ENCODE data around the gene GPR84. TPM values are rescaled to one million over a fixed set of nuclear protein-coding genes. Genes with fewer than 3 reads are reported as not detected.
A peak's percentile ranks its signal among the peaks of the same experiment; 100 is the strongest.

GPR84 gene
- total and polyA plus RNA-seq, 9 of the 15 experiments (the other 6 are each of a cell fraction or from before 2014, with no cell fraction given): 0.07 to 0.18 (median 0.11) TPM; not detected in 5

GRCh38 chr12:54324617-54325441, 39.5 kb downstream of the GPR84 start, which contains the start of gene COPZ1 (continued):
- no peak for TF ChIP-seq ELK1 (CRISPR knock-in tag; IDR thresholded peaks at IDR 0.05)
- no peak for TF ChIP-seq ETS2 (tag; IDR thresholded peaks at IDR 0.05; ENCODE audit: borderline replicate concordance, poor library complexity, severe bottlenecking)
- peak; percentile 14 to 44; a peak in 1 of 4 replicates for TF ChIP-seq SRF (CRISPR knock-in tag; IDR thresholded peaks at IDR 0.05)
- peak; percentile 66 for TF ChIP-seq HMBOX1 (IDR thresholded peaks at IDR 0.05)
- no peak for TF ChIP-seq PATZ1 (CRISPR knock-in tag; IDR thresholded peaks at IDR 0.05; ENCODE audit: borderline replicate concordance)
- no peak for TF ChIP-seq DDX20 (tag; IDR thresholded peaks at IDR 0.05; ENCODE audit: low read depth)
- TF ChIP-seq, protein P1, sequence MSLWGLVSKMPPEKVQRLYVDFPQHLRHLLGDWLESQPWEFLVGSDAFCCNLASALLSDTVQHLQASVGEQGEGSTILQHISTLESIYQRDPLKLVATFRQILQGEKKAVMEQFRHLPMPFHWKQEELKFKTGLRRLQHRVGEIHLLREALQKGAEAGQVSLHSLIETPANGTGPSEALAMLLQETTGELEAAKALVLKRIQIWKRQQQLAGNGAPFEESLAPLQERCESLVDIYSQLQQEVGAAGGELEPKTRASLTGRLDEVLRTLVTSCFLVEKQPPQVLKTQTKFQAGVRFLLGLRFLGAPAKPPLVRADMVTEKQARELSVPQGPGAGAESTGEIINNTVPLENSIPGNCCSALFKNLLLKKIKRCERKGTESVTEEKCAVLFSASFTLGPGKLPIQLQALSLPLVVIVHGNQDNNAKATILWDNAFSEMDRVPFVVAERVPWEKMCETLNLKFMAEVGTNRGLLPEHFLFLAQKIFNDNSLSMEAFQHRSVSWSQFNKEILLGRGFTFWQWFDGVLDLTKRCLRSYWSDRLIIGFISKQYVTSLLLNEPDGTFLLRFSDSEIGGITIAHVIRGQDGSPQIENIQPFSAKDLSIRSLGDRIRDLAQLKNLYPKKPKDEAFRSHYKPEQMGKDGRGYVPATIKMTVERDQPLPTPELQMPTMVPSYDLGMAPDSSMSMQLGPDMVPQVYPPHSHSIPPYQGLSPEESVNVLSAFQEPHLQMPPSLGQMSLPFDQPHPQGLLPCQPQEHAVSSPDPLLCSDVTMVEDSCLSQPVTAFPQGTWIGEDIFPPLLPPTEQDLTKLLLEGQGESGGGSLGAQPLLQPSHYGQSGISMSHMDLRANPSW (CRISPR knock-in tag; IDR thresholded peaks at IDR 0.05): peak; percentile 27; the same call in 1 of the 2 replicates
- no peak for TF ChIP-seq SFPQ (IDR thresholded peaks at IDR 0.05; ENCODE audit: low read depth, low read length)
- TF ChIP-seq NR1H2 (CRISPR knock-in tag; IDR thresholded peaks at IDR 0.05): no peak
- no peak for TF ChIP-seq EHMT2 (IDR thresholded peaks at IDR 0.05)
- TF ChIP-seq PML (IDR thresholded peaks at IDR 0.05; ENCODE audit: low read length): peak; percentile 72; the same call in 1 of the 2 replicates
- no peak for TF ChIP-seq JUNB (CRISPR knock-in tag; conservative IDR thresholded peaks at IDR 0.05)
- TF ChIP-seq HIVEP1 (CRISPR knock-in tag; IDR thresholded peaks at IDR 0.05): 0 out of 2 replicates have a peak, but pooled peaks have one; percentile 62
- TF ChIP-seq FOXA3 (CRISPR knock-in tag; conservative IDR thresholded peaks at IDR 0.05 in 1 of 2, IDR thresholded peaks at IDR 0.05 in 1 of 2): peak in 1 of 2 experiments; percentile 61; a peak in 1 of 4 replicates

Measured in K562 (cell line).